ENCODE data around the gene ELFN1.

The ELFN1 gene

DNA sequence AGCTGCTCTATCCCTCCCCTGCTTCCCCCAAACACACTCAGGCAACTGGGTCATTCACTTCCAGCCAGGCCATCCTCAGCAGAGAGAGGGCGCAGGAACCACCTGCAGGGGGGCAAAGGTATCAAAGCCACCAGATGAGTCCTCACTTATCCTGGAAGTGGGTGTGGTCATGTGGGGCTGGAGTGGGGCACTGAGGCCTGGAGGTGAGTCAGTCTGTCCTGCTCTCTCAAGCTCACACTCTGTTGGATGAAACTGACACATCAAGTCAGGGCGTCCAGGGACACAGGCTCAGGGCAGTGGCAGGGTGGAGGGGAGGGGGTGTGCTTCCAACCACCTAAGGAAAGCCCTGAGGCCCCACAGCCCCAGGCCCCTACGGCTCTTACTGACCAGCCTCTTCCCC is 8.0 kb upstream of the ELFN1 start:
- no peaks in the 10 kb centered on the region for H3K27me3 ChIP-seq (ENCODE audit: low read length)
- H3F3A ChIP-seq (ENCODE audit: insufficient read depth) = no peaks in the 10 kb centered on the region
- H3K4me3 ChIP-seq (ENCODE audit: insufficient read depth, low read length, poor library complexity, severe bottlenecking) = no peak overlapping the region

GRCh38 chr7:1662767-1663166 is 7.3 kb upstream of the ELFN1 start:
- H3K4me2 ChIP-seq (ENCODE audit: low read depth, low read length, poor library complexity, severe bottlenecking) = no peak overlapping the region
- no peaks in the 10 kb centered on the region for H3K79me2 ChIP-seq (ENCODE audit: insufficient read depth, low read length)
- no peaks in the 10 kb centered on the region for H3F3A ChIP-seq (ENCODE audit: insufficient read depth)
- H3K9me2 ChIP-seq (replicated peaks; ENCODE audit: insufficient read depth, low read length) = no peaks in the 10 kb centered on the region
- no peaks in the 10 kb centered on the region for H3K9me3 ChIP-seq (ENCODE audit: insufficient read depth, low read length)
- H3K4me3 ChIP-seq (ENCODE audit: insufficient read depth, low read length, poor library complexity, severe bottlenecking) = no peak overlapping the region
- no peaks in the 10 kb centered on the region for H3K27me3 ChIP-seq (ENCODE audit: low read length)
- H3K27ac ChIP-seq (ENCODE audit: low read depth, low read length) = no peak overlapping the region
- TF ChIP-seq CTCF (IDR thresholded peaks at IDR 0.05; ENCODE audit: insufficient read depth, low read length, poor library complexity, severe bottlenecking) (no peak), EZH2phosphoT487 (conservative IDR thresholded peaks at IDR 0.05; ENCODE audit: low read length) (no peak)
- H4K20me1 ChIP-seq (ENCODE audit: low read depth, low read length) = no peaks in the 10 kb centered on the region
- no peaks in the 10 kb centered on the region for H3K36me3 ChIP-seq (ENCODE audit: low read length)
- no peak overlapping the region for H3K9ac ChIP-seq (ENCODE audit: low read length)
- no peak overlapping the region for H2AFZ ChIP-seq (ENCODE audit: low read depth, low read length, severe bottlenecking)

More for the DNA sequence above, 8.0 kb upstream of the ELFN1 start:
- H3K4me2 ChIP-seq (ENCODE audit: low read depth, low read length, poor library complexity, severe bottlenecking) = no peak overlapping the region
- H3K9ac ChIP-seq (ENCODE audit: low read length) = no peak overlapping the region
- H2AFZ ChIP-seq (ENCODE audit: low read depth, low read length, severe bottlenecking) = no peak overlapping the region
- H3K9me3 ChIP-seq (ENCODE audit: insufficient read depth, low read length) = no peaks in the 10 kb centered on the region
- no peaks in the 10 kb centered on the region for H3K36me3 ChIP-seq (ENCODE audit: low read length)
- no peak overlapping the region for H3K27ac ChIP-seq (ENCODE audit: low read depth, low read length)
- TF ChIP-seq EZH2phosphoT487 (conservative IDR thresholded peaks at IDR 0.05; ENCODE audit: low read length) (no peak), CTCF (IDR thresholded peaks at IDR 0.05; ENCODE audit: insufficient read depth, low read length, poor library complexity, severe bottlenecking) (no peak)
- no peaks in the 10 kb centered on the region for H3K79me2 ChIP-seq (ENCODE audit: insufficient read depth, low read length)
- H4K20me1 ChIP-seq (ENCODE audit: low read depth, low read length) = no peaks in the 10 kb centered on the region
- H3K9me2 ChIP-seq (replicated peaks; ENCODE audit: insufficient read depth, low read length) = no peaks in the 10 kb centered on the region

DNA sequence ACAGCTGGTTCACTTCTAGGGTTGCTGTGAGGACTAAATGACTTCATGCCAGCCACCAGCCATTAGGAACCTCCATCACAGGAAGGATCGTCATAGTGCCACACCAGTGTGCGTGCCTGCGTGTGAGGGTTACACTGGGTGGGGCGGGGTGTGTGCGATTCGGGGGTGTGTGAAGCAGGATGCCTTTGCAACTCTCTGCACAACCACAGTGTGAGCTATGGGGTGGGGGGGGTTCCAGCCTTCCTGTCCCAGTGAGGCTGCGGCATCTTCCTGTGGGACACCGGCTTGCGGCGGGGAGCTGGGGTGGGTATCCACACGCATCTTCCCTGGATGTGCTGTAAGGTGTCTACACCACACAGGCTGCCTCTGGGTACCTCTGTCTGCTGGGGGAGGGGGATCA is 6.9 kb upstream of the ELFN1 start:
- Histone ChIP-seq H3K9ac (ENCODE audit: low read length) (no peak overlapping the region), H3K36me3 (ENCODE audit: low read length) (no peaks in the 10 kb centered on the region), H2AFZ (ENCODE audit: low read depth, low read length, severe bottlenecking) (no peak overlapping the region), H3K4me2 (ENCODE audit: low read depth, low read length, poor library complexity, severe bottlenecking) (no peak overlapping the region), H3K27me3 (ENCODE audit: low read length) (no peaks in the 10 kb centered on the region), H3K4me3 (ENCODE audit: insufficient read depth, low read length, poor library complexity, severe bottlenecking) (no peak overlapping the region), H4K20me1 (ENCODE audit: low read depth, low read length) (no peaks in the 10 kb centered on the region), H3K9me2 (replicated peaks; ENCODE audit: insufficient read depth, low read length) (no peaks in the 10 kb centered on the region), H3F3A (ENCODE audit: insufficient read depth) (no peaks in the 10 kb centered on the region), H3K27ac (ENCODE audit: low read depth, low read length) (no peak overlapping the region), H3K9me3 (ENCODE audit: insufficient read depth, low read length) (no peaks in the 10 kb centered on the region), H3K79me2 (ENCODE audit: insufficient read depth, low read length) (no peaks in the 10 kb centered on the region)
- TF ChIP-seq CTCF (IDR thresholded peaks at IDR 0.05; ENCODE audit: insufficient read depth, low read length, poor library complexity, severe bottlenecking) (no peak), EZH2phosphoT487 (conservative IDR thresholded peaks at IDR 0.05; ENCODE audit: low read length) (no peak)
